ENCODE data around the gene ARG2. TPM values are rescaled to one million over a fixed set of nuclear protein-coding genes. Genes with fewer than 3 reads are reported as not detected.

Gene ARG2
- total and polyA plus RNA-seq, 2 of the 4 experiments (the other 2 are of a cell fraction), result 1.1 to 2.5 TPM

- WGBS, 2 experiments (ENCODE audit: extremely low coverage in 2 of 2, insufficient read length in 1 of 2), result 77% methylated on average over 6 of the region's 7 CpGs; no CpG with 5 or more reads in 1 of the 2 experiments
- Histone ChIP-seq H2BK15ac (ENCODE audit: low read depth, low read length) (no peak overlapping the region), H3K18ac (ENCODE audit: low read depth, low read length) (no peak overlapping the region), H4K91ac (ENCODE audit: insufficient read depth, low read depth, low read length) (no peak overlapping the region), H2AK9ac (replicated peaks; ENCODE audit: low read depth, low read length, poor library complexity) (no peak overlapping the region), H4K20me1 (ENCODE audit: insufficient read depth, low read length) (no peaks in the 10 kb centered on the region), H3K27me3 (ENCODE audit: control insufficient read depth, insufficient read depth, low read length) (peaks cover 4% of the 10 kb centered on the region; the same call in 1 of the 2 replicates), H3K36me3 (ENCODE audit: control insufficient read depth, insufficient read depth, low read length) (no peaks in the 10 kb centered on the region), H3K79me1 (ENCODE audit: low read depth in 1 of 2, low read length in 2 of 2) (no peaks in the 10 kb centered on the region), H2AFZ (replicated peaks; ENCODE audit: low read length, poor library complexity) (no peak overlapping the region), H3K9me1 (ENCODE audit: insufficient read depth, low read length) (0 out of 2 replicates have a peak, but pooled peaks cover 3% of the 10 kb centered on the region), H2BK20ac (ENCODE audit: low read depth, low read length) (no peak overlapping the region), H3K56ac (ENCODE audit: extremely low read depth, insufficient read depth, low read length) (no peak overlapping the region), H3K14ac (replicated peaks; ENCODE audit: low read depth, low read length) (no peak overlapping the region), H4K8ac (ENCODE audit: low read depth in 2 of 2, low read length in 2 of 2) (no peak overlapping the region), H3K4me1 (ENCODE audit: control insufficient read depth, insufficient read depth, low read length) (no peaks in the 10 kb centered on the region), H3K4me2 (ENCODE audit: low read depth, low read length) (no peak overlapping the region), H3K9ac (ENCODE audit: low read depth, low read length) (no peak overlapping the region), H3K27ac (ENCODE audit: insufficient read depth, low read length) (no peak overlapping the region), H2BK120ac (ENCODE audit: low read depth, low read length) (no peak overlapping the region), H3K9me3 (ENCODE audit: control insufficient read depth, insufficient read depth, low read length) (no peaks in the 10 kb centered on the region), H3K23ac (ENCODE audit: low read depth, low read length) (no peak overlapping the region), H3K4me3 (ENCODE audit: insufficient read depth, low read depth, low read length) (no peak overlapping the region), H3K4ac (ENCODE audit: low read depth, low read length) (no peak overlapping the region), H2AK5ac (ENCODE audit: low read depth, low read length) (no peak overlapping the region), H4K5ac (ENCODE audit: low read depth, low read length) (no peak overlapping the region), H2BK5ac (ENCODE audit: low read depth, low read length, poor library complexity, severe bottlenecking) (no peak overlapping the region)
- DNase-seq, result no peak
- no TSS peak for BruUV-seq (replicated peaks)
- in situ Hi-C loops (cut with MboI; ENCODE audit: low sequenced_read_pairs) (no loop called here), intact Hi-C loops (cut with micrococcal nuclease) (no loop called here), dilution Hi-C loops (cut with HindIII; ENCODE audit: low sequenced_read_pairs, unreplicated experiment) (no loop called here)
- POLR2A ChIA-PET (ENCODE audit: unreplicated experiment), result no interaction called here
- no peak for ATAC-seq (ENCODE audit: low read depth)
- CTCF ChIA-PET, result interaction anchor here (0.6 to 5.2 kb wide), 2 partner anchors 9 to 51 kb away, joined by 3 to 24 read pairs; no protein-coding TSS in a partner anchor
- TF ChIP-seq SMC3 (IDR thresholded peaks at IDR 0.05; ENCODE audit: low read depth, low read length), result no peak
Measured at GRCh38 chr14:67579636-67580035, 40.1 kb upstream of the ARG2 start.

Data from IMR-90 (cell line).